Germinal center (tissue), 1 donor: ENCODE measurements around the gene SLC12A7.

ENCODE experiments used
- DNase-seq: peaks from one replicate; pipeline ENCODE4 v3.0.0; 2012; ENCODE audit warnings: mixed read lengths, low spot score

The SLC12A7 gene

GRCh38 chr5:1018596-1018995 lies 93.3 kb downstream of the SLC12A7 start:
- no peak for DNase-seq

GRCh38 chr5:1017691-1018455 lies 94.0 kb downstream of the SLC12A7 start:
- DNase-seq = no peak

- DNase-seq = no peak
These were observed 94.8 kb downstream of the SLC12A7 start for GRCh38 chr5:1017056-1017455.

GRCh38 chr5:1016476-1016875 lies 95.4 kb downstream of the SLC12A7 start:
- no peak for DNase-seq

GRCh38 chr5:1016036-1016435 lies 95.8 kb downstream of the SLC12A7 start:
- DNase-seq = no peak

GRCh38 chr5:1015507-1015906 lies 96.4 kb downstream of the SLC12A7 start:
- no peak for DNase-seq

- DNase-seq = no peak
These were observed 97.1 kb downstream of the SLC12A7 start for GRCh38 chr5:1014781-1015221.

GRCh38 chr5:1014346-1014745 lies 97.5 kb downstream of the SLC12A7 start:
- no peak for DNase-seq

- no peak for DNase-seq
These were observed 97.9 kb downstream of the SLC12A7 start for GRCh38 chr5:1013948-1014301.

- DNase-seq = no peak
These were observed 98.5 kb downstream of the SLC12A7 start for GRCh38 chr5:1013238-1013947.

GRCh38 chr5:1012900-1013237 lies 99.0 kb downstream of the SLC12A7 start:
- no peak for DNase-seq

- no peak for DNase-seq
These were observed 99.5 kb downstream of the SLC12A7 start for GRCh38 chr5:1012313-1012841.

- no peak for DNase-seq
These were observed 100.0 kb downstream of the SLC12A7 start for GRCh38 chr5:1011741-1012312.

GRCh38 chr5:1011226-1011631 lies 100.6 kb downstream of the SLC12A7 start:
- peak; percentile 79 for DNase-seq

GRCh38 chr5:1010641-1011046 lies 101.2 kb downstream of the SLC12A7 start:
- no peak for DNase-seq

GRCh38 chr5:1010181-1010510 lies 101.7 kb downstream of the SLC12A7 start:
- no peak for DNase-seq

- no peak for DNase-seq
These were observed 102.3 kb downstream of the SLC12A7 start for GRCh38 chr5:1009359-1010180.

GRCh38 chr5:1008451-1009358 lies 103.2 kb downstream of the SLC12A7 start, which contains the start of gene NKD2:
Gene NKD2, plus strand, starts transcription at chr5:1008802. Its CDS starts 256 bp downstream, at chr5:1009058.
- DNase-seq = peak; percentile 84

- no peak for DNase-seq
These were observed 104.0 kb downstream of the SLC12A7 start for GRCh38 chr5:1007681-1008450.

- no peak for DNase-seq
These were observed 104.6 kb downstream of the SLC12A7 start for GRCh38 chr5:1007221-1007680.
